Parathyroid adenoma (tissue), 2 donors: ENCODE measurements around the gene PLA2R1.
"Not testable (repeated sequence)": the region's sequence is repeated elsewhere in the genome, so short reads cannot be mapped to it uniquely, and the experiment has no call there.

Experiments used
- H2AFZ ChIP-seq: fragments of 300-600 bp; sonication (generic); one replicate; pipeline ENCODE4 v1.7.0; 2017; ENCODE audit warnings: antibody characterized with exemption, mild to moderate bottlenecking
- H3K27ac ChIP-seq: fragments of 300-600 bp; sonication (generic); one replicate; pipeline ENCODE4 v1.7.0; 2017
- H3K27me3 ChIP-seq: fragments of 300-600 bp; sonication (generic); one replicate; pipeline ENCODE4 v1.7.0; 2017; ENCODE audit warnings: low read length; ENCODE audit not compliant: control insufficient read depth, insufficient read depth
- H3K36me3 ChIP-seq: fragments of 300-600 bp; sonication (generic); one replicate; pipeline ENCODE4 v1.7.0; 2017; ENCODE audit warnings: low read length; ENCODE audit not compliant: control insufficient read depth, insufficient read depth
- H3K4me1 ChIP-seq: fragments of 300-600 bp; sonication (generic); one replicate; pipeline ENCODE4 v1.7.0; 2017; ENCODE audit warnings: control low read depth
- H3K4me2 ChIP-seq: fragments of 300-600 bp; sonication (generic); one replicate; pipeline ENCODE4 v1.7.0; 2017; ENCODE audit warnings: low read length
- H3K4me3 ChIP-seq: fragments of 300-600 bp; sonication (generic); one replicate; pipeline ENCODE4 v1.7.0; 2017; ENCODE audit warnings: low read depth, low read length
- H3K79me2 ChIP-seq: fragments of 300-600 bp; sonication (generic); one replicate; pipeline ENCODE4 v1.7.0; 2017; ENCODE audit warnings: control low read depth
- H3K9ac ChIP-seq: fragments of 300-600 bp; sonication (generic); one replicate; pipeline ENCODE4 v1.7.0; 2017; ENCODE audit warnings: mild to moderate bottlenecking
- H3K9me3 ChIP-seq: fragments of 300-600 bp; sonication (generic); one replicate; pipeline ENCODE4 v1.7.0; 2017; ENCODE audit warnings: low read length; ENCODE audit not compliant: control insufficient read depth
- CTCF ChIP-seq: fragments of 300-600 bp; sonication (generic); IDR thresholded peaks from one replicate; pipeline ENCODE4 v1.7.0; 2017; ENCODE audit warnings: antibody characterized with exemption, mild to moderate bottlenecking
- donor health status: primary hyperparathyroidism.

Gene PLA2R1

GRCh38 chr2:159971365-159972152 lies 90.9 kb downstream of the PLA2R1 start:
- Histone ChIP-seq H3K27me3 (no peaks in the 10 kb centered on the region), H3K79me2 (no peaks in the 10 kb centered on the region), H3K4me3 (no peak overlapping the region), H3K4me2 (no peak overlapping the region), H3K36me3 (no peaks in the 10 kb centered on the region), H2AFZ (no peak overlapping the region), H3K9me3 (no peaks in the 10 kb centered on the region), H3K9ac (no peak overlapping the region), H3K27ac (no peak overlapping the region), H3K4me1 (no peaks in the 10 kb centered on the region)
- no peak for TF ChIP-seq CTCF

- H2AFZ ChIP-seq, H3K4me2 ChIP-seq, H3K9ac ChIP-seq, H3K36me3 ChIP-seq, H3K79me2 ChIP-seq, H3K4me3 ChIP-seq, H3K4me1 ChIP-seq, H3K9me3 ChIP-seq, H3K27ac ChIP-seq, H3K27me3 ChIP-seq: not testable (repeated sequence)
These were observed 91.9 kb downstream of the PLA2R1 start for GRCh38 chr2:159970548-159970947.

GRCh38 chr2:159968279-159968900 lies 94.0 kb downstream of the PLA2R1 start:
- Histone ChIP-seq H3K9ac (no peak overlapping the region), H3K27ac (no peak overlapping the region), H2AFZ (no peak overlapping the region), H3K27me3 (no peaks in the 10 kb centered on the region), H3K36me3 (no peaks in the 10 kb centered on the region), H3K9me3 (no peaks in the 10 kb centered on the region), H3K4me1 (no peaks in the 10 kb centered on the region), H3K79me2 (no peaks in the 10 kb centered on the region), H3K4me2 (no peak overlapping the region), H3K4me3 (no peak overlapping the region)
- peak; percentile 26 for TF ChIP-seq CTCF

DNA sequence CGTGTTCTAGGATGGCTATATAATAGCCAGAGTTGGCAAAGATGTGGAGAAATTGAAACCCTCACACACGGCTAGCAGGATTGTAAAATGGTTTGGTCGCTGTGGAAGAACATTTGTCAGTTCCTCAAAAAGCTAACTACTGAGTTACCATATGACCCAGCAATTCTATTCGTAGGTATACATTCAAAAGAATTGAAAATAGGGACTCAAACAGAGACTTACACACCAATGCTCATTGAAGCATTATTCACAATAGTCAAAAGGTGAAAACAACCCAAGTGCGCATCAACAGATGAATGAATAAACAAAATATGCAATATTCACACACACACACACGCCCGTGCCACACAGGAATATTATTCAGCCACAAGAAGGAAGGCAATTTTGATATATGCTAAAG lies 98.7 kb downstream of the PLA2R1 start:
- Histone ChIP-seq H3K27ac (no peak overlapping the region), H3K4me2 (no peak overlapping the region), H3K4me1 (no peaks in the 10 kb centered on the region), H2AFZ (no peak overlapping the region), H3K36me3 (no peaks in the 10 kb centered on the region), H3K4me3 (no peak overlapping the region), H3K9ac (no peak overlapping the region), H3K79me2 (no peaks in the 10 kb centered on the region), H3K27me3 (no peaks in the 10 kb centered on the region), H3K9me3 (no peaks in the 10 kb centered on the region)
- no peak for TF ChIP-seq CTCF

DNA sequence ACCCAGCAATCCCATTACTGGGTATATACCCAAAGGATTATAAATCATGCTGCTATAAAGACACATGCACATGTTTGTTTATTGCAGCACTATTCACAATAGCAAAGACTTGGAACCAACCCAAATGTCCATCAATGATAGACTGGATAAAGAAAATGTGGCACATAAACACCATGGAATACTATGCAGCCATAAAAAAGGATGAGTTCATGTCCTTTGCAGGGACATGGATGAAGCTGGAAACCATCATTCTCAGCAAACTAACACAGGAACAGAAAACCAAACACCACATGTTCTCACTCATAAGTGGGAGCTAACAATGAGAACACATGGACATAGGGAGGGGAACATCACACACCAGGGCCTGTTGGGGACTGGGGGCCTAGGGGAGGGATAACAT lies 99.9 kb downstream of the PLA2R1 start:
- H3K4me2 ChIP-seq, H3K9me3 ChIP-seq, H3K79me2 ChIP-seq, H2AFZ ChIP-seq, H3K36me3 ChIP-seq, H3K27me3 ChIP-seq, H3K4me1 ChIP-seq, H3K9ac ChIP-seq, H3K4me3 ChIP-seq, H3K27ac ChIP-seq: not testable (repeated sequence)
